GM12892 (cell line): Measurements from ENCODE around the gene AOPEP.

Source experiments
- DNase-seq: peaks from one replicate; pipeline ENCODE4 v3.0.0; 2011; ENCODE audit not compliant: insufficient read length
- FAIRE-seq: peaks from 2 replicates; lab custom pipeline; 2011; peaks lifted over from hg19 to GRCh38; lab: Jason Lieb, UNC
- POLR2A ChIP-seq: IDR thresholded peaks from 2 replicates; pipeline ENCODE4 v1.6.1; 2011; ENCODE audit warnings: low read depth, low read length, control low read depth
- POLR2AphosphoS5 ChIP-seq: IDR thresholded peaks from 2 replicates; pipeline ENCODE4 v1.6.1; 2011; ENCODE audit warnings: low read depth, low read length, control low read depth
- TAF1 ChIP-seq: IDR thresholded peaks from 2 replicates; pipeline ENCODE4 v1.6.1; 2011; ENCODE audit warnings: low read depth, mild to moderate bottlenecking, control low read depth, low read length, borderline replicate concordance

Gene AOPEP

DNA sequence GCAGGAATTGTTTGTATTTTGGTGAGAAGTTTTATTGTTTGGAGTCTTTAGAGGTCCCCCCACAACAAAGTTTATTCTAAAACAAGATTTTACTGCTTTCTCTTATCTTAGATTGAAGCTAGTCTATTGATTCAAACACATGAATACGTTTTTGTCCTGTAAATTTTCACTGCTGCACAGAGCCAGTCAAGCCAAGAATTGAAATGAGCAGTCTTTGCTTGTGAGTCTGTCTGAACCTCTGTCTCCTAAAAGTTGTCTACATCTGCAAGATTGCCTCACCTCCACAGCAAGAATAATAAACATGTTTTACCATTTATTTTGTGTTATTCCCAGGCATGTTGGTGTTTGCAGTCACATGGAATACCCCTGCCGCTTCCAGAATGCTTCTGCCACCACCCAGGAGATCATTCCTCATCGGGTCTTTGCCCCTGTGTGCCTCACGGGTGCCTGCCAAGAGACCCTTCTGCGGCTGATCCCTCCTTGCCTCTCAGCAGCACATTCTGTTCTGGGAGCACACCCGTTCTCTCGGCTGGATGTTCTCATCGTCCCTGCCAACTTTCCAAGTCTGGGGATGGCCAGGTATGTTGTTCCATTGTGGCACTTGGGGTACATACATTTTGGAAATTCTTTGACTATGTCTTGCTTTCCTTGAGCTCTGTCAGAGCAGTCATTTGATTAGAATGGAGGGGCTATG lies 74.1 kb downstream of the AOPEP start:
- TF ChIP-seq POLR2AphosphoS5 (no peak), TAF1 (no peak), POLR2A (no peak)
- no peak for DNase-seq
- no peak for FAIRE-seq

DNA sequence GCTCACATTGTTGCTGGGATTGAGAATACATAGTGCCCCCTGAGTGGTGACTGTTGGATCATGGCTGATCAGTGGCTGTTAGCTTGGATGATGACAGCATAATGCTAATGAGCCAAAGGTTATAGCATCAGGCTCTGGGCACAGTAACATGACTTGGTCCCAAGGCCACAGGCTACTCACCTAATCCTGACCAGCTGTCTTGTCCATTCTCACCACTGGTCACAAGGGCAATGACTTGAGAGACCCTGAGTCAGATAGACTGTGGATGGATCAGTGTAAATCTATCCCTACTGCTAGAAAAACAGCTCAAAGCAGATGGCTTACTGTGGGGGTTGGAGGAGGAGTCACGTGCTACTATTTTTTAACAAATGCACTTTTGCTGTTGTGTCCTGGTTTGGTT lies 74.7 kb downstream of the AOPEP start:
- DNase-seq, result no peak
- no peak for TF ChIP-seq POLR2AphosphoS5
- TF ChIP-seq POLR2A, result no peak
- FAIRE-seq, result no peak

DNA sequence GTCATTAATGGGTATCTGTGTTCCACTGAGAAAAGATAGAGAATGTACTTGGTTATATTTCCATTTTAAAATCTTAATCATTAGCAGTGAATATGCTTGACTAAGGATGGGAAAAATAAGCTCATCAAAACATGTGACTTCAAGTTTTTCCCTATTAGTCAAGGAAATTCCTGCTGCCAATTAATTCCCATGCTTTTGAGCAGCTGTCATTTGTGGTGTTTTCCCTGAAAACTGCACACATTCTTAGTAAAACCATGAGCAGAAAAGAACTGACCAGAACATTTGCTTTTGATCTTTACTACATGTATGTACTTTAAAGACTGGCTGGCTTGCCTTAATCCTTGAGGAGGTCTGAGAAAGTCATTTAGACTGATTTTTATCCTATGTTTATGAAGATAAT lies 75.2 kb downstream of the AOPEP start:
- no peak for DNase-seq
- TF ChIP-seq TAF1 (no peak), POLR2AphosphoS5 (no peak), POLR2A (no peak)
- FAIRE-seq, result no peak

DNA sequence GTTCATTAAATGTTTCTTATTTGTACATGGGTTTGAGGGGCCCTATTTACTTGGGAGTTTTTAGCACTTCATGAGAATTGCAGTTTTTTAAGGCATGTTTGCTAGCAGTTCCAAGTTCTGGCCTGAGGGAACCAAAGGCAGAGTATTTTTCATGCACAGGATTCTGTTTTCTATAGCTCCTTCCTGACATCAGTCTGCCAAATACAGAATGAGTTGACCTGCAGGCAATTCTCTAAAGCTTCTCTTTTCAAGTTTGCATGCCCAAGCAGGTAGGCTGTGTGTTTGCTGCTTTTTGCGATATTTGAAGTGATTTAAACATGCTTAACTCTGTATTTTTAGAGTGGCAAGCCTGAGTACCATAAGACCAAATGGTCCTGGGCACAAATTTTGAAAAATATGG lies 75.8 kb downstream of the AOPEP start:
- TF ChIP-seq POLR2A (no peak), TAF1 (no peak), POLR2AphosphoS5 (no peak)
- FAIRE-seq (no peak), DNase-seq (no peak)

DNA sequence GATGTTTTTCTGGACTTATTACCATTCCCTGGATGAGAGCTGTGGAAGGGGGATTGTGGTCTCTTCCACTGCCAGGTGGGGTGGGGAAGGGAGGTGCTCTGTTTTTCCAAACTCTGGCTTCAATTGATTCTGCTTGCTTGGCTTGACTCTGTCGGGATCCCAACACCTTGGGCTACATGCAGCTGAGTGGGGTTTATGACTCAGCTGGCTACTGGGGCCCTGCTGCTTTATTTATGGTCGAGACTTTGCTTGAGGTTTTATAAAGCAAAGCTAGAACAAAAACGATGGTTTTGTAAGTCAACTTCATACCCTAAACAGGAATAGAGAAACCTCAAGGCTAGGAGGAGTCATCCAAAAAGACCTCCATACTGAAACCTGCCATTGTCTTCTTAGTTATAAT lies 76.3 kb downstream of the AOPEP start:
- FAIRE-seq, result no peak

DNA sequence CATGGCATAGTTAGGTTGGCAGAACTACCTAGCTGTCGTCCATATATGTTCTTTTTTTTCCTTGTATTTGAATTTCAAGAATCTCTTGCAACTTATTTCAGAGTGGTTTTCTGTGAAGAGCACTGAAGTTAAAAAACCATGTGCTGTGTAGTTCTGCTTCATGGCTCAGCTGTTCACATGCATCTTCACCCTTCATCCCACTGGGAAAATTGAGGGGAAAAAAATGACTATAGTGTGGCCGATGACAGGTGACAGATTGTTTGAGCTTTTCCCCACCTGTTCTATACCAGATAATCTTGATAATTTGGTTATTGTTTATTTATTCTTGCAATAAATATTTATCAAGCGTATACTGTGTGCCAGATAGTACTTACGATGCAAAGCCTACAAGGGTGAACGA lies 77.8 kb downstream of the AOPEP start:
- TF ChIP-seq TAF1 (no peak), POLR2A (no peak), POLR2AphosphoS5 (no peak)
- FAIRE-seq (no peak), DNase-seq (no peak)

More for the DNA sequence above, 76.3 kb downstream of the AOPEP start:
- DNase-seq, result no peak
- TF ChIP-seq POLR2AphosphoS5 (no peak), POLR2A (no peak), TAF1 (no peak)

DNA sequence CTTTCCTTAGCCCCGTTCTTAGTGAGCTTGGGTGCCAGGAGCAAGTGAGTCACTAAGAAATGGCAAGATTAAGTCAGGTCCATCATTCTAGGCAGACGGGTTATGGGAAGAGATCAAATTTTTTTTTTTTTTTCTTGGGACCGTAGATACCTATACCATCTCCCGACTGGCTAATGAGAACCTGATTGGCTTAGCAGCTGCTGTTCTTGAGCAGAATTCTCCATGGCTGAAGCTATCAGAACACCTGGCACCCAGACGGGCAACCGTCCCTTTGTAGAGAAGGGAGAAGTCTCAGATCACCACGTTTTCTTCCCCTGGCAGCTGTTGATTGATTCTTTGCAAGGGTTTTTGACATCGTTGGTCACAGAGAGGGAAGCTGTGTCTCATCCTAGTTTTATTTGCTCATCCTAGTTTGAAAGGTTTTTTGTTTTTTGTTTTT lies 78.6 kb downstream of the AOPEP start:
- FAIRE-seq, result no peak
- DNase-seq, result no peak
- TF ChIP-seq POLR2A (no peak), POLR2AphosphoS5 (no peak)

DNA sequence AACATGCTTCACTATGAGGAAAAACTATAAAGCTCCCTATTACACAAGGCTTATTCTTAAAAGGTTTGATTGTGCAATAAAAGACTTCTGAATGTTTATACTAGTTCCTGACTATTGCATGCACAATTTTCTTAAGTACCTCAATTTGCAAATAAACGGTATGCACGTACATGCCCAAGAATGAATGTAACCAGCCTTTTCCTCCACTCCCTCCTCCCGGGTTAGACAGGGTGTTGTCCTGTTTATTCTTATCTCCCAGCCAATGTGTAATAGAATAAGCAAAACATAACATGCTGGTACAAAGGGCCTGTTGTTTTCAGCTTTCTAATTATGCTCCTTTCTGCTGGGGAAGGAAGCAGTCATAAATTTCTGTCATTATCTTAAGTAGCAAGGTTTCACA lies 79.1 kb downstream of the AOPEP start:
- no peak for DNase-seq
- FAIRE-seq, result no peak
- no peak for TF ChIP-seq POLR2AphosphoS5
- TF ChIP-seq TAF1, result no peak
- no peak for TF ChIP-seq POLR2A

DNA sequence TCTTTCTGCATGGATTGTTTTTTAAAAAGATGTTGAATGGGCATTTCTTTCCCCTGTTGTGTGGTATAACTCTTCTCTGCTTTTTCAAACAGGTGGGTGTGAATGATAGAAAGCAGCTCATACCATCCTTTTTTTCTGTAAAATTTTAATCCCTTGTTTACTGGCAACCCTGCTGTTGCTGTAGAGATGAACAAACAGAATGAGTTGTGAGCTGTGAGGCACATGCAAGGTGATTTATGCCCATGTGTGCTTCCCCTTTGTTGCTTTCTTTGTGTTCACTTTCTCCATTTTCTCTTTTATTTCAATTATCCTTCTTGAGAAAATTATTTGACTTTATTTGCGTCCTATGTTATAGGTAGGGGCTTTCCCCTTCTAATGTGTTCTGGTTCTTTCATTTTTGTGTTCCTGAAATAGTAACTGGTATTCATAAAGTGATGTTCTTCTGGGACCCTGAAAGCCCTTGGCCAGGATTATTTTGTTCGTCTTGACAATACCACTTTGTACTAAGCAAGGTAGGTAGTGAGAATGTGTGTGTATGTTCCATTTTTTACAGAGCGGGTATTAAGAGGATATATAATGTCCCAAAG lies 79.9 kb downstream of the AOPEP start:
- no peak for TF ChIP-seq POLR2AphosphoS5
- TF ChIP-seq POLR2A, result no peak
- no peak for TF ChIP-seq TAF1
- no peak for DNase-seq
- FAIRE-seq, result no peak

DNA sequence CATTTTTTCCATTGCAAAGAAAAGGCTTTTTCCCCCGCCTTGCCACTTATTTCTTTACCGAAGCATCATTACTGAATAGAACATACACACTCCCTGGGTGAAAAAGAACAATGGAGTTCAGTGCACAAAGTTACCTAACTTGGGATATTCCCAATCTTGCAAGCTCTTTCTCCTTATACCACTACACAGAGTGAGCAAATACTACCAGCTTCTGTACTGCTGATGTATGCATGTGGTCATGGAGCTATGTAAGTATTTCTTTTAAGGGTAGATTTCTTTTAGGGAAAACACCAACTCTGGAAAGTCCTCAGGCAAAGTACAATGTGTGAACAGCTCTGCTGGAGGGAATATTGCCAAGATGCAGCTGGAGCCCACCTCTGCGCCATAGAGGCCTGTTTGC lies 81.1 kb downstream of the AOPEP start:
- FAIRE-seq, result no peak
- no peak for DNase-seq
- TF ChIP-seq POLR2A, result no peak
- TF ChIP-seq TAF1, result no peak
- TF ChIP-seq POLR2AphosphoS5, result no peak

DNA sequence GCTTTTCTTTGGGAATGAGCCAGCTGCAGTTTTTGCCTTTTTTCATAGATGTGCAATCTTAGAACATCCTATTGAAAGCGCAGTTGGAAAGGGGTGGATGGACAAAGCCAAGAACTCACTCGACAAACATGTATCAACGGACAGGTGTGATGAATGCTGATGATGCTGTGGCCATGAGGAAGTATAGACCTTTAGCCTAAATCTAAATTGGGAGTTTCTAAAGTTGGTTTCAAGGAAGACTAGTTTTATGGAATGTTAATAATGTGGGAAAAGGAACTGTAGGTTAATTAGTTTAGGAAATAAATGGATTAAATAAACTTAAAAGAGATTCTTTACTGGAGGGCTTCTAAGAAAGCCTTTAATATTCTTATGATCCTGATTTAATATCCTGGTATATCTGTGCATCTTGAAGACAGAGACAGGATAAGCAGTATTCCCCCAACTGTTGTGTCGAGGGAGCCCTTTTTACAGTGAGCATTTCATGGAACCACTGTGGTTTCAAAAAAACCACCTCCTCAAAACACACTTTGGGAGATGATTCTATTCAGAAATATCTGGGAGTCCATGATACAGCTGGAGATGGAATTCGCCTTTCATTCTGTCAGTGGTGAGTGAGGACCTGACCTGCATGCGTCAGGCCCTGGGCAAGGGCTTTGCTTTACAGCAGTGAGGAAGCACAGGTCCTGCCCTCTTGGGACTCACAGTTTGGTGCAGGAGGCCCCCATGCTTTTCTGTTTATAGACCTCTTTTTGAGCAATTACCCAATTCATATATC lies 82.6 kb downstream of the AOPEP start:
- no peak for TF ChIP-seq POLR2AphosphoS5
- no peak for TF ChIP-seq TAF1
- TF ChIP-seq POLR2A, result no peak
- FAIRE-seq, result no peak
- DNase-seq, result no peak

DNA sequence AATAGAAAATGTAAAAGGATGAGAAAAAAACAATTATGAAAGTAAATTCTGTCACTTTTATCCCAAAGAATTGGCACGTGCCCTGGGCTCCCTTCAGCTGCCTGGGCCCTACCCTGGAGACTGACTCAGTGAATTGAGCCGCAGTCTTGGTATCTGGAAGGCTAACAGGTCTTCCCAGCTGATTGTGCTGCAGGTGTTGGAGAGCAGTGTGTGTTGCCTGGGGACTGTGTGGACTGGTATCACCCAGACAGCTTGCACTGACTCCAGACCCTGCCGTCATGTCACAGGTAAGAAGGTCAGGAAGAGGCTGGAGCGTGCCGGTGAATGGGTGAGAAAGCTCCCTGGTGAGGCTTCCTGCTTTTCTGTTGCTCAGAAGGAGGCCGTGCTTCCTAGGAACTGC lies 83.3 kb downstream of the AOPEP start:
- FAIRE-seq (no peak), DNase-seq (no peak)
- TF ChIP-seq POLR2A, result no peak
- TF ChIP-seq TAF1, result no peak
- no peak for TF ChIP-seq POLR2AphosphoS5

DNA sequence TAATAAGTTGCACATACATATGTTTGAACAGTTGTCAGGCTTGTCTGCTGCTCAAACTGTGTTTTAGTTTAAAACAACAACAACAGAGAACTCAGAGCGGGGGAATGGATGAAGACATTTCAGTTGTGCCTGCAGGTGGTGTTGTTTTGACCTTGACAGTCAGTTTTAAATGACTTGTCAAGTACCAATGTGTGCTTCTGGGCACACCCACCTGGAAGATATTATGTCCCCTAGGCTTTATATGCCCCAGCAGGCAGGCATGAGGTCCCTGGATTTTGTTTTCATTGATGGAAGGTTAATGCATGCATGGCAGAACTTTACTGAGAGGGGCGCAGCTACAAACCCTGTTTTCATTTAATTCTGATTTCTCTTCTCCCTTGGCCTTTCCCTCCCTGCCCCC lies 84.6 kb downstream of the AOPEP start:
- no peak for TF ChIP-seq TAF1
- TF ChIP-seq POLR2AphosphoS5, result no peak
- no peak for TF ChIP-seq POLR2A
- FAIRE-seq (no peak), DNase-seq (no peak)
